Uterus (tissue), 4 donors: ENCODE measurements around the gene MAP2K7. TPM values are rescaled to one million over a fixed set of nuclear protein-coding genes. Genes with fewer than 3 reads are reported as not detected.
A peak's percentile ranks its signal among the peaks of the same experiment; 100 is the strongest.

Experiments used
- DNase-seq, 2 donors: peaks; one replicate each; pipeline ENCODE4 v3.0.0-alpha.2; 2019 to 2020
- H3K27ac ChIP-seq, 2 donors: fragments of 200-600 bp; sonication (generic); 1 replicate in 1 of 2; 2 replicates in 1 of 2; pipeline ENCODE4 v1.5.1; 2016 to 2018
- H3K27me3 ChIP-seq, 2 donors: fragments of 200-600 bp; sonication (generic); one replicate each; pipeline ENCODE4 v1.5.1; 2018 to 2019; ENCODE audit warnings: control low read depth in 1 of 2
- H3K36me3 ChIP-seq, 2 donors: fragments of 200-600 bp; sonication (generic); one replicate each; pipeline ENCODE4 v1.5.1; 2019; ENCODE audit warnings: control low read depth in 1 of 2
- H3K4me1 ChIP-seq, 2 donors: fragments of 200-600 bp; sonication (generic); one replicate each; pipeline ENCODE4 v1.5.1; 2018 to 2019; ENCODE audit warnings: control low read depth in 1 of 2
- H3K4me3 ChIP-seq, 2 donors: fragments of 200-600 bp; sonication (generic); 1 replicate in 1 of 2; 2 replicates in 1 of 2; pipeline ENCODE4 v1.5.1; 2018 to 2019; ENCODE audit warnings: mild to moderate bottlenecking in 1 of 2
- H3K9me3 ChIP-seq, 2 donors: fragments of 200-600 bp; sonication (generic); one replicate each; pipeline ENCODE4 v1.5.1; 2019; ENCODE audit warnings: control low read depth in 1 of 2
- CTCF ChIP-seq, 4 experiments: fragments of 200-600 bp in 2 of 4; fragments of 450-650 bp in 2 of 4; sonication (generic) in 2 of 4; IDR thresholded peaks; one replicate each; pipeline ENCODE4 v1.5.1; 2016 to 2019; ENCODE audit warnings: antibody characterized with exemption in 4 of 4, mild to moderate bottlenecking in 2 of 4, moderate library complexity in 1 of 4
- POLR2A ChIP-seq, 2 donors: fragments of 450-650 bp; IDR thresholded peaks; one replicate each; pipeline ENCODE4 v1.6.1; 2016; ENCODE audit warnings: antibody characterized with exemption in 2 of 2, mild to moderate bottlenecking in 1 of 2, moderate library complexity in 1 of 2
- intact Hi-C: fragments of 100-400 bp; cut with DNase I; formaldehyde crosslinking; loops from one replicate; pipeline ENCODE4 v1.15.1; 2023; ENCODE audit warnings: low total_unique reads
- total RNA-seq, 4 donors: library from RNA; depleted of rRNA in 3 of 4; stranded (reverse); fragments of >200 nt in 3 of 4; gene quantifications; one replicate each; pipeline versions ENCODE4 v1.1.0 to v1.2.4, GENCODE V29; 2014 to 2023
- donor health status: DM: yes; HTN: yes; CAD: no.

MAP2K7 gene
- total RNA-seq, 4 donors from 2014 or later, result 0.59 to 40.2 (median 9.4) TPM

GRCh38 chr19:7869910-7870511 lies 33.7 kb upstream of the MAP2K7 start:
- intact Hi-C loops, result no loop called here
- peak; percentile 46 to 55 for DNase-seq
- Histone ChIP-seq H3K9me3 (no peaks in the 10 kb centered on the region), H3K4me1 (peaks cover 0 to 27% of the 10 kb centered on the region in 2 donors), H3K27me3 (peaks cover 9 to 19% of the 10 kb centered on the region in 2 donors), H3K27ac (peak overlapping the region in 1 of 2 donors; percentile 33), H3K36me3 (no peaks in the 10 kb centered on the region), H3K4me3 (peak overlapping the region in 1 of 2 donors; percentile 44)
- TF ChIP-seq CTCF (IDR thresholded peaks at IDR 0.05) (no peak), POLR2A (IDR thresholded peaks at IDR 0.05) (no peak)

- Histone ChIP-seq H3K36me3 (no peaks in the 10 kb centered on the region), H3K27ac (no peak overlapping the region), H3K4me3 (no peak overlapping the region), H3K4me1 (peaks cover 0 to 27% of the 10 kb centered on the region in 2 donors), H3K27me3 (peaks cover 9 to 19% of the 10 kb centered on the region in 2 donors), H3K9me3 (no peaks in the 10 kb centered on the region)
- TF ChIP-seq POLR2A (IDR thresholded peaks at IDR 0.05) (no peak), CTCF (IDR thresholded peaks at IDR 0.05) (no peak)
- intact Hi-C loops, result no loop called here
- peak; percentile 49 to 52 for DNase-seq
These were observed 32.9 kb upstream of the MAP2K7 start for GRCh38 chr19:7870571-7871436.

- no peaks in the 10 kb centered on the region for H3K9me3 ChIP-seq
- H3K36me3 ChIP-seq, result no peaks in the 10 kb centered on the region
- peaks cover 9 to 19% of the 10 kb centered on the region in 2 donors for H3K27me3 ChIP-seq
- intact Hi-C loops, result no loop called here
- peaks cover 0 to 27% of the 10 kb centered on the region in 2 donors for H3K4me1 ChIP-seq
- H3K27ac ChIP-seq, result no peak overlapping the region
- H3K4me3 ChIP-seq, result no peak overlapping the region
- DNase-seq, result peak; percentile 78 to 82
- TF ChIP-seq POLR2A (IDR thresholded peaks at IDR 0.05) (peak in 1 of 2 donors; percentile 14), CTCF (IDR thresholded peaks at IDR 0.05) (no peak)
These were observed 32.0 kb upstream of the MAP2K7 start for GRCh38 chr19:7871437-7872305.

DNA sequence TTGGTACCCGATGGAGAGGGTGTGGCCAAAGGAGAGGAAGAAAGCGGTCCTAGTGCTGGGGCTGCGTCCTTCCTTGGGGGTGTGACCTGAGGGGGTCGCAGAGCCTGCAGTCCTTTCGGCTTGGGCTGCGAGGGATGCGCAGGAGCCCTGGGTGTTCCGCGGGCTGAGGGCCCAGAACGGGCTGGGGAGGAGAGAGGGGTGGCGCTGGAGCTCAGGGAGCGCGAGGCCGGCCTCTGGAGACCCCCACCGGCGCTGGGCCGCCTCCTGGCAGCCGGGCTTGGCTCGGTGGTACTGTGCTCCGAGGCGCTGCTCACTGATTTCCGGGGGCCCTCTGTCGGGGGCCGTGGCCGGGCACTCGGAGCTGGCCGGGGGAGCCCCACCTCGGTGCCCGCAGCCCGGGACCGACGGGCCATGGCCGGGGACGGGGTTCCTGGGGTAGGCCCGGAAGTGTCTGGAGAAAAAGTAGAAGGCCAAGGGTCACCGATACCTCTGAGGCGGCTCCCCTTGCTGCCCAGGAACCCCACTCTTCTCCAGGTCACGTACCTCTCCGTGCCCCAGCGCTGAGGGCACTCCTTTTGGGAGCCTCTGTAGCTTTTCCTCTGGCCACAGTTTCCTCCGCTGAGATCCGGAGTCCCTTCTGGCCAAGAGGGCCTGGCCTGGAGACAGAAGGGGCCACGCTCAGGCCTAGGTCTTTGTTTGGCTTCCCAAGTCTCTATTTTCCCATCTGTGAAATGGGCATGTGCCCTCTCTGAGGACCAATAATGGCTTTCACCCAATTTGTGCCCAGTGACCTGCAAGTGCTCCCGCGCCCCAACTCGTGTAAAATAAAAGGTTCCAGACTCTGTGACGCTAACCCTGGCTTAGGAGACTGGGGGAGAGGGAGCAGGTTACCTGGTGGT lies 31.1 kb upstream of the MAP2K7 start:
- no peak overlapping the region for H3K27ac ChIP-seq
- no peaks in the 10 kb centered on the region for H3K9me3 ChIP-seq
- H3K36me3 ChIP-seq, result no peaks in the 10 kb centered on the region
- peaks cover 9 to 19% of the 10 kb centered on the region in 2 donors for H3K27me3 ChIP-seq
- no peak for TF ChIP-seq POLR2A (IDR thresholded peaks at IDR 0.05)
- no peak for TF ChIP-seq CTCF (IDR thresholded peaks at IDR 0.05)
- peaks cover 0 to 27% of the 10 kb centered on the region in 2 donors for H3K4me1 ChIP-seq
- intact Hi-C loops, result no loop called here
- DNase-seq, result no peak
- no peak overlapping the region for H3K4me3 ChIP-seq
